Thoracic aorta (tissue), 2 donors: ENCODE data around the gene C3. TPM values are rescaled to one million over a fixed set of nuclear protein-coding genes. Genes with fewer than 3 reads are reported as not detected.

Experiments
- ATAC-seq: fragments of 150-250 bp; one replicate; pipeline ENCODE4 v1.8.0; 2017; ENCODE audit warnings: low read depth; ENCODE audit not compliant: insufficient number of reproducible peaks, low FRiP score
- DNase-seq: peaks from one replicate; pipeline ENCODE4 v3.0.0-alpha.2; 2020; ENCODE audit warnings: low spot score
- H3K27ac ChIP-seq, 2 donors: fragments of 200-600 bp; sonication (generic); 1 replicate in 1 of 2; 2 replicates in 1 of 2; pipeline ENCODE4 v1.5.1; 2016; ENCODE audit warnings: mild to moderate bottlenecking in 2 of 2, moderate library complexity in 2 of 2
- H3K27me3 ChIP-seq: fragments of 200-600 bp; sonication (generic); replicated peaks from 2 replicates; pipeline ENCODE4 v1.6.0; 2016; ENCODE audit warnings: mild to moderate bottlenecking; ENCODE audit not compliant: insufficient read depth
- H3K36me3 ChIP-seq: fragments of 200-600 bp; sonication (generic); one replicate; pipeline ENCODE4 v1.5.1; 2016
- H3K4me1 ChIP-seq, 2 donors: fragments of 200-600 bp; sonication (generic); 1 replicate in 1 of 2; 2 replicates in 1 of 2; pipeline versions ENCODE4 v1.5.1 to v1.6.0; 2016; ENCODE audit warnings: low read depth in 2 of 2, mild to moderate bottlenecking in 1 of 2; ENCODE audit not compliant: control insufficient read depth in 1 of 2
- H3K4me3 ChIP-seq: fragments of 200-600 bp; sonication (generic); 2 replicates; pipeline ENCODE4 v1.5.1; 2016; ENCODE audit warnings: mild to moderate bottlenecking
- H3K9me3 ChIP-seq: fragments of 200-600 bp; sonication (generic); 2 replicates; pipeline ENCODE4 v1.5.1; 2016
- total RNA-seq, 2 donors: library from RNA; depleted of rRNA; stranded (reverse); fragments of >200 nt; gene quantifications; one replicate each; pipeline versions ENCODE4 v1.1.0 to v1.2.3, GENCODE V29; 2016
- TF ChIP-seq, protein P1 (sequence below): fragments of 200-600 bp; sonication (generic); IDR thresholded peaks from one replicate; pipeline ENCODE4 v1.5.1; 2019; ENCODE audit warnings: antibody characterized with exemption

C3 gene
- total RNA-seq, 2 donors from 2014 or later = 277 to 754 TPM

DNA sequence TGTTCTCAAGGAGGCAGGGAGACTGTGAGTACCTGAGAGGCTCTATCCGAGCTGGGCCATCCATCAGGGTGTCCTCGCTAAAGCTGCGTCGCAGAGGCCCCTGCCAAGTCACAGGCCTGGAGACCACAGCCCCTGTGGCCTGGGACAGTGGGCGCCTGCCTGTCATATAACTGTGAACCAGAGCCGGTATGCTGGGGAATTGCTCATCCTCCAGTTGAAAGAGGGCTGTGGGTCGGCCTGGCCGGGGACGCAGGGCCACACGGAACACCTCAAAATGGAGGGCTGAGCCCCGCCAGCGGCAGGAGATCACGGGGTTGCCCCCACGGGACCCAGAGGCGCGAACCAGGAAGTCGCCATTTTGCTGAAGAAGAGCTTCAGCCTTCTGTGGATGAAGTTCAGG is 40.2 kb upstream of the C3 start:
- Histone ChIP-seq H3K27ac (no peak overlapping the region), H3K27me3 (no peaks in the 10 kb centered on the region), H3K36me3 (no peaks in the 10 kb centered on the region), H3K4me3 (no peak overlapping the region), H3K9me3 (no peaks in the 10 kb centered on the region), H3K4me1 (no peaks in the 10 kb centered on the region)
- ATAC-seq (no peak), DNase-seq (no peak)
- TF ChIP-seq, protein P1, sequence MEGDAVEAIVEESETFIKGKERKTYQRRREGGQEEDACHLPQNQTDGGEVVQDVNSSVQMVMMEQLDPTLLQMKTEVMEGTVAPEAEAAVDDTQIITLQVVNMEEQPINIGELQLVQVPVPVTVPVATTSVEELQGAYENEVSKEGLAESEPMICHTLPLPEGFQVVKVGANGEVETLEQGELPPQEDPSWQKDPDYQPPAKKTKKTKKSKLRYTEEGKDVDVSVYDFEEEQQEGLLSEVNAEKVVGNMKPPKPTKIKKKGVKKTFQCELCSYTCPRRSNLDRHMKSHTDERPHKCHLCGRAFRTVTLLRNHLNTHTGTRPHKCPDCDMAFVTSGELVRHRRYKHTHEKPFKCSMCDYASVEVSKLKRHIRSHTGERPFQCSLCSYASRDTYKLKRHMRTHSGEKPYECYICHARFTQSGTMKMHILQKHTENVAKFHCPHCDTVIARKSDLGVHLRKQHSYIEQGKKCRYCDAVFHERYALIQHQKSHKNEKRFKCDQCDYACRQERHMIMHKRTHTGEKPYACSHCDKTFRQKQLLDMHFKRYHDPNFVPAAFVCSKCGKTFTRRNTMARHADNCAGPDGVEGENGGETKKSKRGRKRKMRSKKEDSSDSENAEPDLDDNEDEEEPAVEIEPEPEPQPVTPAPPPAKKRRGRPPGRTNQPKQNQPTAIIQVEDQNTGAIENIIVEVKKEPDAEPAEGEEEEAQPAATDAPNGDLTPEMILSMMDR = no peak

DNA sequence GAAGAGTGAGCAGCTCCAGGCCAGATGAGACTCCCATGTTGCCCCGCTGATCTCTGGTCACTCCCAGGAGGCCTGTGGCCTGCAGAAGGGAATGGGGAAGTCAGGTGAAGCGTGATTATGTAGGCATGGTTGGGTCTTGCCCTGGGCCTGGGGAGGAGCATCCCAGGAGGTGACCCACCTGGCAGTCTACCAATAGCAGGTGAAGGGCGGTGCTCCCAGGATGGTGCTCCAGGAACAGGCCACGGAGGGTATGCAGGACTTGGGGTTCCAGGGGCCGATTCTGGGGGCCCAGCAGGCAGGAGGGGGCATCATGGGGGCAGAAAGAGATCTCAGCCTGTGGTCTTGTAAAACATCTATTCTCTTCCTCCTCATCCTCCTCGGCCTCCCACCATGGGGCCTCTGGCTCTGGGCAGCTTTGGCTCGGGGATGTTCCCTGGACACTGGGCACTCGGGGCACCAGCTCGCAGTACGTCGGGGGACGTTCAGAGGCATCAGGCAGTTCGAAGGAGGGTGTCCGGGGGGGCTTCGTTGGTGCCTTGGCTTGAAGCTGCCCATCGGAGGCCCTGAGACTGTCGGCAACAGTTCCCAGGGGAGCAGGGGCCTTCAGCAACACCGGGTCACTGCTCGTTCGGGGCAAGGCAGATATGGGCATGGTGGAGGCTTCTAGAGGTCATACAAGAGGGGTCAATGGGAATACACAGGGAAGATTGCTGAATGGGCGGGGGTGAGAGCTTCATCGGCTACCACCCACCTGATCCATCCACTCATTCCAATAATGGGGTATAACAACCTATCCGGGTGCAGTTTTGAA is 34.4 kb upstream of the C3 start:
- Histone ChIP-seq H3K27ac (no peak overlapping the region), H3K36me3 (peaks cover 21% of the 10 kb centered on the region), H3K4me1 (peaks cover 4 to 13% of the 10 kb centered on the region in 2 donors), H3K4me3 (no peak overlapping the region), H3K27me3 (no peaks in the 10 kb centered on the region), H3K9me3 (no peaks in the 10 kb centered on the region)
- no peak for DNase-seq
- no peak for ATAC-seq
- TF ChIP-seq, protein P1 = no peak

DNA sequence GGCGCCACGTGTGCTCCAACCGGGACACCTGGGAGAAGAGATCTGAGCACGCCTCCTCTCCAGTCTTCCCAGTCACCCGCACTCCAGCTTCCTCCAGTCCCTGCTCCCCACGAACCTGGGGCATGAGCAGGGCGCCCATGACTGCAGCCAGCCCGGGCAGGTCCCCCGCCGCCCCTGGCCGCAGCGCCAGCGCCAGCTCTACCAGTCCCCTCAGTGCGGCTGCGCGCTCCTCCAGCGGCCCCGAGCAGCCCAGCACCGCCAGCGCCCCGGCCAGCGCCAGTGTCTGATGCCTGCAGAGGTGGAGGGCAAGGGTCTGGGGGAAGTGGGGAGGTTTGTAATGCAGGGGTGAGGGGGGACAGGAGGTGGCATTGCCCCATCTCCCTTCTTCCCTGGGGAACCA is 33.7 kb upstream of the C3 start:
- Histone ChIP-seq H3K27ac (no peak overlapping the region), H3K27me3 (no peaks in the 10 kb centered on the region), H3K4me3 (no peak overlapping the region), H3K9me3 (no peaks in the 10 kb centered on the region), H3K4me1 (peaks cover 4 to 13% of the 10 kb centered on the region in 2 donors), H3K36me3 (peaks cover 28% of the 10 kb centered on the region)
- ATAC-seq (no peak), DNase-seq (no peak)
- TF ChIP-seq, protein P1 = no peak

DNA sequence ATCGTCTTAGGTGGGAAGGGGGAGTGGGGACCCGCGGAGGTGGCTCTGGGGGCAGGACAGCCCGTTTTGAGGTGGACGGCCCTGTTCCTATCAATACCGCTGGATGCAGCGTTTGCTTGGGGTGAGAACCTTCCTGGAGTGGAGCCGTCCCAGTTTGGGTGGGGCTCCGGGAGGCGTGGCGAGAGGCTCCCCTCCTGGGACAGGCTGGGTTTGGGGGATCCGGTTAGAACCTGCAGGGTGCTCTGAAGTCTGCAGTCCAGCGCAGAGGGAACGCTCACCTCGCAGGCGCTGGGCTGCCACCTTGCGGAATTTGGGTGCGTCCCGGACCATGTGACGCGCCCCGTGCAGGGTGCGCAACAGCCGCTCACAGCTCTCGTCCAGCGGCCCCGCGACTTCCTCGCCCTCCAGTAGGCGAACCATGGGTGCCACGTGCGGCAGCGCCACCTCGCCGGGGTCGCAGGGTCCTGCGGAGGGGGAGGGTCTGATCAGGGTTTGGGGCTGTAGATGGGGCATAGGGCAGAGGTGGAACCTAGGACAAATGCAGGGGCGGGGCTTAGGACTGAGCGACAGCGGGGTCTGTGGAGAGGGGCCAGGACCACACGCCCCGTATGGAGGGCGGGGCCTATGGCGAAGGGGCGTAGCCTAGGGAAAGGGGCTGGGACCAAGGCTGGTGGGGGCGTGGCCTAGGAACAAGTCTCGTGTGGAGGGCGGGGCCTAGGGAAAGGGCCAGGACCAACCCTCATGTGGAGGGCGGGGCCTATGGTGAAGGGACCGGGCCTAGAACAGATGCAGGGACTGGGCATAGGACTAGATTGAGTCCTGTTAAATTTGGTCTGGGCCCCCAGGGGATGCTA is 33.0 kb upstream of the C3 start:
- peak overlapping the region; percentile 68 for H3K4me3 ChIP-seq
- peak; percentile 62 for ATAC-seq
- DNase-seq = no peak
- H3K9me3 ChIP-seq = no peaks in the 10 kb centered on the region
- no peaks in the 10 kb centered on the region for H3K27me3 ChIP-seq
- TF ChIP-seq, protein P1 = peak; percentile 49
- H3K36me3 ChIP-seq = peaks cover 33% of the 10 kb centered on the region
- peak overlapping the region; percentile 34 to 41 for H3K27ac ChIP-seq
- H3K4me1 ChIP-seq = peaks cover 4 to 13% of the 10 kb centered on the region in 2 donors
